Mucosa of rectum (tissue), 2 donors: ENCODE results near the gene SNX5.
A peak's percentile ranks its signal among the peaks of the same experiment; 100 is the strongest.

ENCODE experiments used
- H3K27ac ChIP-seq, 2 donors: one replicate each; pipeline ENCODE4 v1.7.0; 2013; ENCODE audit warnings: inconsistent platforms in 2 of 2, low read depth in 2 of 2, low read length in 2 of 2
- H3K27me3 ChIP-seq, 2 donors: one replicate each; pipeline ENCODE4 v1.7.0; 2013; ENCODE audit warnings: low read length in 2 of 2; ENCODE audit not compliant: control insufficient read depth in 2 of 2, insufficient read depth in 2 of 2
- H3K36me3 ChIP-seq, 2 donors: one replicate each; pipeline ENCODE4 v1.7.0; 2013; ENCODE audit warnings: low read length in 2 of 2; ENCODE audit not compliant: control insufficient read depth in 2 of 2, insufficient read depth in 2 of 2
- H3K4me1 ChIP-seq, 2 donors: one replicate each; pipeline ENCODE4 v1.7.0; 2013; ENCODE audit warnings: low read length in 2 of 2, mild to moderate bottlenecking in 1 of 2; ENCODE audit not compliant: control insufficient read depth in 2 of 2, insufficient read depth in 2 of 2
- H3K4me3 ChIP-seq, 2 donors: one replicate each; pipeline ENCODE4 v1.7.0; 2013; ENCODE audit warnings: low read length in 2 of 2
- H3K9ac ChIP-seq, 2 donors: one replicate each; pipeline ENCODE4 v1.7.0; 2013; ENCODE audit warnings: low read length in 2 of 2, low read depth in 1 of 2, mild to moderate bottlenecking in 1 of 2
- H3K9me3 ChIP-seq, 2 donors: one replicate each; pipeline ENCODE4 v1.7.0; 2013; ENCODE audit warnings: low read length in 2 of 2; ENCODE audit not compliant: control insufficient read depth in 2 of 2
- donor health status: healthy.
- donor health status: Normal muscosa, but diverticular disease.

The SNX5 gene

GRCh38 chr20:17943343-17943742, 25.3 kb downstream of the SNX5 start:
- H3K27ac ChIP-seq, result no peak overlapping the region
- H3K9me3 ChIP-seq, result no peaks in the 10 kb centered on the region
- no peaks in the 10 kb centered on the region for H3K27me3 ChIP-seq
- peaks cover 49 to 70% of the 10 kb centered on the region in 2 donors for H3K36me3 ChIP-seq
- no peak overlapping the region for H3K4me3 ChIP-seq
- peaks cover 10 to 12% of the 10 kb centered on the region in 2 donors for H3K4me1 ChIP-seq
- H3K9ac ChIP-seq, result no peak overlapping the region

- Histone ChIP-seq H3K4me1 (peaks cover 16 to 18% of the 10 kb centered on the region in 2 donors), H3K36me3 (peaks cover 35 to 56% of the 10 kb centered on the region in 2 donors), H3K27me3 (no peaks in the 10 kb centered on the region), H3K27ac (no peak overlapping the region), H3K9me3 (no peaks in the 10 kb centered on the region), H3K4me3 (no peak overlapping the region), H3K9ac (no peak overlapping the region)
These were observed 26.8 kb downstream of the SNX5 start for GRCh38 chr20:17941826-17942196.

GRCh38 chr20:17941087-17941825, 27.3 kb downstream of the SNX5 start:
- no peak overlapping the region for H3K27ac ChIP-seq
- peaks cover 30 to 50% of the 10 kb centered on the region in 2 donors for H3K36me3 ChIP-seq

GRCh38 chr20:17940224-17940971, 28.2 kb downstream of the SNX5 start:
- H3K4me1 ChIP-seq, result peaks cover 20 to 24% of the 10 kb centered on the region in 2 donors
- H3K9ac ChIP-seq, result no peak overlapping the region
- no peaks in the 10 kb centered on the region for H3K9me3 ChIP-seq
- no peak overlapping the region for H3K27ac ChIP-seq
- no peaks in the 10 kb centered on the region for H3K27me3 ChIP-seq
- peaks cover 23 to 42% of the 10 kb centered on the region in 2 donors for H3K36me3 ChIP-seq
- no peak overlapping the region for H3K4me3 ChIP-seq

More at GRCh38 chr20:17941087-17941825, 27.3 kb downstream of the SNX5 start:
- no peaks in the 10 kb centered on the region for H3K27me3 ChIP-seq
- no peaks in the 10 kb centered on the region for H3K9me3 ChIP-seq
- no peak overlapping the region for H3K4me3 ChIP-seq
- peaks cover 16 to 23% of the 10 kb centered on the region in 2 donors for H3K4me1 ChIP-seq
- H3K9ac ChIP-seq, result no peak overlapping the region

- H3K36me3 ChIP-seq, result peaks cover 17 to 35% of the 10 kb centered on the region in 2 donors
- H3K9me3 ChIP-seq, result no peaks in the 10 kb centered on the region
- no peak overlapping the region for H3K4me3 ChIP-seq
- H3K9ac ChIP-seq, result peak overlapping the region in 1 of 2 donors; percentile 20
- H3K27ac ChIP-seq, result no peak overlapping the region
- no peaks in the 10 kb centered on the region for H3K27me3 ChIP-seq
- peaks cover 20 to 24% of the 10 kb centered on the region in 2 donors for H3K4me1 ChIP-seq
These were observed 28.9 kb downstream of the SNX5 start for GRCh38 chr20:17939622-17940223.

- Histone ChIP-seq H3K27me3 (no peaks in the 10 kb centered on the region), H3K27ac (peak overlapping the region in 1 of 2 donors; percentile 21), H3K4me1 (peaks cover 20 to 24% of the 10 kb centered on the region in 2 donors), H3K9ac (peak overlapping the region; percentile 20 to 48), H3K36me3 (peaks cover 16 to 31% of the 10 kb centered on the region in 2 donors), H3K4me3 (peak overlapping the region in 1 of 2 donors; percentile 33), H3K9me3 (no peaks in the 10 kb centered on the region)
These were observed 29.5 kb downstream of the SNX5 start for GRCh38 chr20:17938871-17939619.

GRCh38 chr20:17936761-17937732, 31.5 kb downstream of the SNX5 start:
- Histone ChIP-seq H3K9me3 (no peaks in the 10 kb centered on the region), H3K27ac (peak overlapping the region; percentile 8 to 64), H3K27me3 (no peaks in the 10 kb centered on the region), H3K4me1 (peaks cover 20% of the 10 kb centered on the region in 2 donors), H3K4me3 (no peak overlapping the region), H3K9ac (peak overlapping the region in 1 of 2 donors; percentile 26), H3K36me3 (peaks cover 3 to 11% of the 10 kb centered on the region in 2 donors)

- H3K9me3 ChIP-seq, result no peaks in the 10 kb centered on the region
- H3K4me3 ChIP-seq, result no peak overlapping the region
- H3K27me3 ChIP-seq, result no peaks in the 10 kb centered on the region
- peak overlapping the region; percentile 8 to 62 for H3K27ac ChIP-seq
- peaks cover 20% of the 10 kb centered on the region in 2 donors for H3K4me1 ChIP-seq
- H3K9ac ChIP-seq, result no peak overlapping the region
- peaks cover 0 to 5% of the 10 kb centered on the region in 2 donors for H3K36me3 ChIP-seq
These were observed 32.3 kb downstream of the SNX5 start for GRCh38 chr20:17936286-17936760.

- no peaks in the 10 kb centered on the region for H3K9me3 ChIP-seq
- peaks cover 20% of the 10 kb centered on the region in 2 donors for H3K4me1 ChIP-seq
- H3K9ac ChIP-seq, result no peak overlapping the region
- no peak overlapping the region for H3K4me3 ChIP-seq
- no peaks in the 10 kb centered on the region for H3K36me3 ChIP-seq
- H3K27ac ChIP-seq, result peak overlapping the region in 1 of 2 donors; percentile 62
- no peaks in the 10 kb centered on the region for H3K27me3 ChIP-seq
These were observed 32.8 kb downstream of the SNX5 start for GRCh38 chr20:17935761-17936160.
